HepG2 (cell line): ENCODE results near the gene GLB1L. TPM values are rescaled to one million over a fixed set of nuclear protein-coding genes. Genes with fewer than 3 reads are reported as not detected.
A peak's percentile ranks its signal among the peaks of the same experiment; 100 is the strongest.

ENCODE experiments used
- ATF4 ChIP-seq, 2 experiments: fragments of 450-650 bp in 1 of 2; sonication (generic) in 1 of 2; formaldehyde crosslinking; IDR thresholded peaks; 2 replicates each; pipeline versions ENCODE4 v1.5.0 to v1.8.0; 2020 to 2022; ENCODE audit warnings: mild to moderate bottlenecking in 1 of 2, missing genetic modification reagents in 1 of 2
- BORCS8-MEF2B ChIP-seq: sonication (generic); formaldehyde crosslinking; IDR thresholded peaks from 2 replicates; pipeline ENCODE4 v1.8.0; 2022; ENCODE audit warnings: mild to moderate bottlenecking, missing genetic modification reagents
- CHCHD3 ChIP-seq: sonication (generic); formaldehyde crosslinking; IDR thresholded peaks from 2 replicates; pipeline ENCODE4 v1.8.0; 2022; ENCODE audit warnings: mild to moderate bottlenecking, missing genetic modification reagents, moderate library complexity
- E2F2 ChIP-seq: sonication (generic); formaldehyde crosslinking; IDR thresholded peaks from 2 replicates; pipeline ENCODE4 v1.4.0; 2020; ENCODE audit warnings: missing genetic modification reagents, borderline replicate concordance
- ERF ChIP-seq: IDR thresholded peaks from 2 replicates; pipeline ENCODE4 v1.6.1; 2018; ENCODE audit warnings: missing biosample characterization, missing genetic modification reagents
- FOXJ3 ChIP-seq: sonication (generic); formaldehyde crosslinking; IDR thresholded peaks from 2 replicates; pipeline ENCODE4 v1.4.0; 2020; ENCODE audit warnings: missing genetic modification reagents, mild to moderate bottlenecking, borderline replicate concordance
- HNF4G ChIP-seq, 2 experiments: sonication (generic) in 1 of 2; formaldehyde crosslinking in 1 of 2; IDR thresholded peaks; 2 replicates each; pipeline versions ENCODE4 v1.4.0 to v1.6.1; 2011 to 2020; ENCODE audit warnings: borderline replicate concordance in 2 of 2, low read depth in 2 of 2, mild to moderate bottlenecking in 2 of 2, low read length in 1 of 2, missing genetic modification reagents in 1 of 2, moderate library complexity in 1 of 2
- HOXD1 ChIP-seq: sonication (generic); formaldehyde crosslinking; IDR thresholded peaks from 2 replicates; pipeline ENCODE4 v1.5.0; 2020; ENCODE audit warnings: missing genetic modification reagents
- IRF2 ChIP-seq: IDR thresholded peaks from 2 replicates; pipeline ENCODE4 v1.6.1; 2018; ENCODE audit warnings: missing genetic modification reagents, missing compliant biosample characterization
- MTF2 ChIP-seq: sonication (generic); formaldehyde crosslinking; IDR thresholded peaks from 2 replicates; pipeline ENCODE4 v1.5.0; 2020; ENCODE audit warnings: missing genetic modification reagents, borderline replicate concordance
- POGK ChIP-seq: sonication (generic); formaldehyde crosslinking; conservative IDR thresholded peaks from 2 replicates; pipeline ENCODE4 v1.8.0; 2022; ENCODE audit warnings: mild to moderate bottlenecking, moderate library complexity, missing genetic modification reagents
- SOX6 ChIP-seq, 2 experiments: fragments of 450-650 bp in 1 of 2; sonication (generic) in 1 of 2; formaldehyde crosslinking in 1 of 2; IDR thresholded peaks; 2 replicates each; pipeline versions ENCODE4 v1.4.0 to v1.6.1; 2017 to 2020; ENCODE audit warnings: antibody characterized with exemption in 1 of 2, mild to moderate bottlenecking in 1 of 2, missing genetic modification reagents in 1 of 2
- TOPORS ChIP-seq: sonication (generic); formaldehyde crosslinking; IDR thresholded peaks from 2 replicates; pipeline ENCODE4 v1.8.0; 2023; ENCODE audit warnings: mild to moderate bottlenecking, missing genetic modification reagents
- YEATS4 ChIP-seq: sonication (generic); formaldehyde crosslinking; IDR thresholded peaks from 2 replicates; pipeline ENCODE4 v1.4.0; 2020; ENCODE audit warnings: missing genetic modification reagents, borderline replicate concordance
- ZIK1 ChIP-seq: sonication (generic); formaldehyde crosslinking; IDR thresholded peaks from 2 replicates; pipeline ENCODE4 v1.5.0; 2020; ENCODE audit warnings: mild to moderate bottlenecking, low read depth, missing genetic modification reagents, borderline replicate concordance
- ZNF260 ChIP-seq: sonication (generic); formaldehyde crosslinking; IDR thresholded peaks from 2 replicates; pipeline ENCODE4 v1.4.0; 2020; ENCODE audit warnings: missing genetic modification reagents, low read depth, mild to moderate bottlenecking, borderline replicate concordance
- ZNF430 ChIP-seq: sonication (generic); formaldehyde crosslinking; IDR thresholded peaks from 2 replicates; pipeline ENCODE4 v1.9.0; 2021; ENCODE audit warnings: mild to moderate bottlenecking, missing genetic modification reagents
- ZNF556 ChIP-seq: sonication (generic); formaldehyde crosslinking; IDR thresholded peaks from 2 replicates; pipeline ENCODE4 v1.4.0; 2020; ENCODE audit warnings: mild to moderate bottlenecking, missing genetic modification reagents, borderline replicate concordance
- ZNF557 ChIP-seq: sonication (generic); formaldehyde crosslinking; IDR thresholded peaks from 2 replicates; pipeline ENCODE4 v1.4.0; 2020; ENCODE audit warnings: missing genetic modification reagents
- ZNF563 ChIP-seq: sonication (generic); formaldehyde crosslinking; IDR thresholded peaks from 2 replicates; pipeline ENCODE4 v1.8.0; 2022; ENCODE audit warnings: mild to moderate bottlenecking, moderate library complexity, missing genetic modification reagents
- ZNF607 ChIP-seq: sonication (generic); formaldehyde crosslinking; IDR thresholded peaks from 2 replicates; pipeline ENCODE4 v1.5.1; 2020; ENCODE audit warnings: missing genetic modification reagents, mild to moderate bottlenecking, borderline replicate concordance
- ZNF691 ChIP-seq: sonication (generic); formaldehyde crosslinking; IDR thresholded peaks from 2 replicates; pipeline ENCODE4 v1.4.0; 2020; ENCODE audit warnings: missing genetic modification reagents, low read depth, mild to moderate bottlenecking, borderline replicate concordance
- ZNF766 ChIP-seq: sonication (generic); formaldehyde crosslinking; IDR thresholded peaks from 2 replicates; pipeline ENCODE4 v1.5.0; 2020; ENCODE audit warnings: missing genetic modification reagents, borderline replicate concordance
- polyA plus RNA-seq, 8 experiments: library from polyadenylated mRNA; depleted of rRNA in 3 of 8; stranded (reverse) in 7 of 8; unstranded in 1 of 8; fragments of >200 nt; fragmentation: Illumina TruSeq in 4 of 8; extraction: Trizol in 4 of 8; gene quantifications; 2 replicates each; pipeline versions ENCODE4 v1.2.1 to v1.2.3, GENCODE V29; 2011 to 2016; ENCODE audit warnings: low read depth in 4 of 8, missing spikeins in 1 of 8, mixed read lengths in 1 of 8; ENCODE audit not compliant: insufficient read depth in 1 of 8
- total RNA-seq, 5 experiments: library from RNA; depleted of rRNA; stranded (reverse); fragments of >200 nt; fragmentation: Illumina TruSeq; extraction: Trizol; gene quantifications; 2 replicates each; pipeline ENCODE4 v1.2.3, GENCODE V29; 2016; ENCODE audit warnings: low read depth in 1 of 5

Gene GLB1L
- total and polyA plus RNA-seq, 2 of the 13 experiments (the other 11 are each of a cell fraction or from before 2014, with no cell fraction given): 6.8 to 7.3 TPM

- TF ChIP-seq ZNF563 (CRISPR knock-in tag): peak; percentile 73
- peak; percentile 85 for TF ChIP-seq HOXD1 (CRISPR knock-in tag)
- TF ChIP-seq ZNF557: peak; percentile 16; the same call in 1 of the 2 replicates
- TF ChIP-seq TOPORS (CRISPR knock-in tag): 0 out of 2 replicates have a peak, but pooled peaks have one; percentile 32
- TF ChIP-seq ERF (CRISPR knock-in tag): peak; percentile 5
- peak; percentile 80; the same call in 1 of the 2 replicates for TF ChIP-seq ZNF430
- TF ChIP-seq FOXJ3 (CRISPR knock-in tag): no peak
- no peak for TF ChIP-seq HNF4G (IDR thresholded peaks at IDR 0.05; ENCODE audit: borderline replicate concordance, low read depth, low read length)
- TF ChIP-seq HNF4G (CRISPR knock-in tag; IDR thresholded peaks at IDR 0.05; ENCODE audit: borderline replicate concordance, low read depth): no peak
- TF ChIP-seq ZNF556 (CRISPR knock-in tag): peak; percentile 51; the same call in 1 of the 2 replicates
- TF ChIP-seq POGK: 0 out of 2 replicates have a peak, but pooled peaks have one; percentile 61
- peak; percentile 53; the same call in 1 of the 2 replicates for TF ChIP-seq CHCHD3
- TF ChIP-seq ZNF260 (CRISPR knock-in tag): no peak
- TF ChIP-seq MTF2 (CRISPR knock-in tag): peak; percentile 70; the same call in 1 of the 2 replicates
- TF ChIP-seq ZNF607 (CRISPR knock-in tag): peak; percentile 54; the same call in 1 of the 2 replicates
- TF ChIP-seq BORCS8-MEF2B (CRISPR knock-in tag): no peak
- peak; percentile 60 for TF ChIP-seq YEATS4 (CRISPR knock-in tag)
- TF ChIP-seq ZNF691: peak; percentile 56; the same call in 1 of the 2 replicates
- 0 out of 4 replicates have a peak, but pooled peaks of 1 of the 2 experiments have one; percentile 34 for TF ChIP-seq ATF4 (CRISPR knock-in tag; IDR thresholded peaks at IDR 0.05)
- no peak for TF ChIP-seq SOX6 (IDR thresholded peaks at IDR 0.05)
- TF ChIP-seq SOX6 (CRISPR knock-in tag; IDR thresholded peaks at IDR 0.05): peak; percentile 29
- peak; percentile 34; the same call in 1 of the 2 replicates for TF ChIP-seq IRF2 (CRISPR knock-in tag)
- TF ChIP-seq ZNF766 (CRISPR knock-in tag): 0 out of 2 replicates have a peak, but pooled peaks have one; percentile 68
- peak; percentile 84; the same call in 1 of the 2 replicates for TF ChIP-seq ZIK1 (CRISPR knock-in tag)
- TF ChIP-seq E2F2 (CRISPR knock-in tag): peak; percentile 29; the same call in 1 of the 2 replicates
Observed at GRCh38 chr2:219253753-219254589, 8.7 kb upstream of the GLB1L start, which contains the start of gene TUBA4A (continued).
